Adrenal gland (tissue), 5 donors: ENCODE results near the gene SFXN5.

Experiments used
- POLR2A ChIP-seq, 2 donors: fragments of 450-650 bp; IDR thresholded peaks; one replicate each; pipeline ENCODE4 v1.6.1; 2017; ENCODE audit warnings: antibody characterized with exemption in 2 of 2, mild to moderate bottlenecking in 2 of 2, moderate library complexity in 1 of 2
- TF ChIP-seq, protein P1 (sequence below), 6 experiments: fragments of 450-650 bp in 4 of 6; fragments of 200-600 bp in 2 of 6; sonication (generic) in 1 of 6; IDR thresholded peaks; 1 replicate in 5 of 6; 2 replicates in 1 of 6; pipeline versions ENCODE4 v1.5.1 to v1.8.0; 2016 to 2021; ENCODE audit warnings: antibody characterized with exemption in 6 of 6, mild to moderate bottlenecking in 2 of 6, moderate library complexity in 1 of 6
- donor health status: DM: no; HTN: no; CAD: no.

DNA sequence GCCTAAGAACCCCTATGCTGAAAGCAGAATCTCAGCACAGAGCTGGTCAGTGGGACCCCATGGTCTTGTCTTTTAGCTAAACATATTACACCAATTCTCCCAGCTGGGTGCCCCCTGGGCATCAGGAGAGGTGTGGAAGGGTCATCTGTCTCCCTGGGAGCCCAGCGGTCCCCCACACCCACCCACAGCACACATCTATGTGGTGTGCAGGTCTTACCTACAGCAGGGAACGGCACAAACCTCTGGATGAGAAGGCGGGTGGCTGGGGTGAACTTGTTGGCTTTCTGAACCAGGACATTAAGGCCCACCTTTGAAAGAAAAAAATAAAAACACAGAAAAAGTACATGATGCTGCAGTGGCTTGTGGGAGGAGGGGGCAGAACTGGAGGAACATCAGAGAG lies 83.5 kb downstream of the SFXN5 start:
- TF ChIP-seq, protein P1, sequence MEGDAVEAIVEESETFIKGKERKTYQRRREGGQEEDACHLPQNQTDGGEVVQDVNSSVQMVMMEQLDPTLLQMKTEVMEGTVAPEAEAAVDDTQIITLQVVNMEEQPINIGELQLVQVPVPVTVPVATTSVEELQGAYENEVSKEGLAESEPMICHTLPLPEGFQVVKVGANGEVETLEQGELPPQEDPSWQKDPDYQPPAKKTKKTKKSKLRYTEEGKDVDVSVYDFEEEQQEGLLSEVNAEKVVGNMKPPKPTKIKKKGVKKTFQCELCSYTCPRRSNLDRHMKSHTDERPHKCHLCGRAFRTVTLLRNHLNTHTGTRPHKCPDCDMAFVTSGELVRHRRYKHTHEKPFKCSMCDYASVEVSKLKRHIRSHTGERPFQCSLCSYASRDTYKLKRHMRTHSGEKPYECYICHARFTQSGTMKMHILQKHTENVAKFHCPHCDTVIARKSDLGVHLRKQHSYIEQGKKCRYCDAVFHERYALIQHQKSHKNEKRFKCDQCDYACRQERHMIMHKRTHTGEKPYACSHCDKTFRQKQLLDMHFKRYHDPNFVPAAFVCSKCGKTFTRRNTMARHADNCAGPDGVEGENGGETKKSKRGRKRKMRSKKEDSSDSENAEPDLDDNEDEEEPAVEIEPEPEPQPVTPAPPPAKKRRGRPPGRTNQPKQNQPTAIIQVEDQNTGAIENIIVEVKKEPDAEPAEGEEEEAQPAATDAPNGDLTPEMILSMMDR (IDR thresholded peaks at IDR 0.05) = no peak
- no peak for TF ChIP-seq POLR2A (IDR thresholded peaks at IDR 0.05)
